KBM-7 (cell line): Measurements from ENCODE around the gene MTX2.
"Not testable (repeated sequence)": the region's sequence is repeated elsewhere in the genome, so short reads cannot be mapped to it uniquely, and the experiment has no call there.

Experiments used
- DNase-seq: peaks from one replicate; pipeline ENCODE4 v3.0.0-alpha.2; 2015
- in situ Hi-C: fragments of 300-500 bp; cut with MboI; formaldehyde crosslinking; loops from 2 replicates; pipeline ENCODE4 v1.14.3; 2020; ENCODE audit warnings: low sequenced_read_pairs, low pct_unique_long_range_greater_than_20kb, mixed read lengths

Gene MTX2

DNA sequence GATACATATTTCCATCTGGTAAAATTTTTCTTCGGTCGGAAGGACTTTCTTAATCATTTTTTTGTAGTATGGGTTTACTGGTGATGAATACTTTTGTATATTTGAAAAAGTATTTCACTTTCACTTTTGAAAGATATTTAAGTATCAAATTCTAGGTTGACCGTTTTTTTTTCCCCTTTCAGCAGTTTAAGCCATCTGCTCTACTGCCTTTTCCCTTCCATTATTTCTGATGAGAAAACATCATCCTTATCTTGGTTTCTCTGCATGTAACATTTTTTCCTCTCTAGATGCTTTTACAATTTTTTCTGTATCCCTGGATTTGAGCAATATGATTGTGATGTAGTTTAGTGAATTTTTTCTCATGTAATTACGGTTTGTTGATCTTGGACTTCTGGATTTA is 87.0 kb downstream of the MTX2 start:
- no peak for DNase-seq
- in situ Hi-C loops, result no loop called here

- in situ Hi-C loops, result no loop called here
- DNase-seq, result no peak
These were observed 95.2 kb downstream of the MTX2 start for GRCh38 chr2:176364273-176364977.

- in situ Hi-C loops, result no loop called here
- no peak for DNase-seq
These were observed 99.1 kb downstream of the MTX2 start for GRCh38 chr2:176368349-176368748.

DNA sequence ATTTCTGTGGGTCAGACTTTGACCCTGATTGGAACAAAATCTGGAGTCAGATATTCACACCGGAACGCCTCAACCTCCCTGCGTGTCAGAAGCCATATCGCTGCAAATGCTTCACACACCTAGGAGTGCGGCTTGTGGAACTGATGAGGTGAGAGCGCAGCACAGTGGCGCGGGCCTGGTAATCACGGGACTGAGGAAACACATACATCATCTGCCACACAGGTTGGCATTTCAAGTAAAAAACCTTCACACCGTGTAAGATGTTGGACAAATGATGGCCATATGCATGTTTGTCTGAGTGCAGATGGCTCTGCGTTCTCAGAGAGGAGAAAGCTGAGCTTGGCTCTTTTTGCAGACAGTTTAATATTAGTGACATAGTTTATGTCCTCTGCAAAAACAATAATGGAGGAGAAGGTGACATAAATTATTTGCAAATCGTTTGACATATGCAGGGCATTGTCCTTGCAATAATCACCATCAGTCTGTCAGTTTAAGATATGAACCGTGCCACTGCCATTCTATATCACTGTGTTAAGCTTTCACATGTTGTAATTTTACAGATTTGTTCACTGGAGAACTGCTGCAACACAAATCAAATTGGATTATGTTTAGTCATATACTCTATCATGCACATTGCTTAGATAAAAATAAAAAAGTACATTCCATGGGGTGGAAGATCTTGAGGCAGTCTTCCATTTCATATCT is 101.4 kb downstream of the MTX2 start:
- no peak for DNase-seq
- in situ Hi-C loops, result no loop called here

GRCh38 chr2:176373155-176373554 is 103.9 kb downstream of the MTX2 start:
- in situ Hi-C loops, result not testable (repeated sequence)

GRCh38 chr2:176378323-176378722 is 109.1 kb downstream of the MTX2 start:
- in situ Hi-C loops, result no loop called here
- DNase-seq, result no peak

More at GRCh38 chr2:176373155-176373554, 103.9 kb downstream of the MTX2 start:
- not testable (repeated sequence) for DNase-seq

GRCh38 chr2:176380341-176380740 is 111.1 kb downstream of the MTX2 start:
- no peak for DNase-seq
- in situ Hi-C loops, result no loop called here

GRCh38 chr2:176383100-176383499 is 113.9 kb downstream of the MTX2 start:
- DNase-seq, result no peak
- in situ Hi-C loops, result no loop called here

DNA sequence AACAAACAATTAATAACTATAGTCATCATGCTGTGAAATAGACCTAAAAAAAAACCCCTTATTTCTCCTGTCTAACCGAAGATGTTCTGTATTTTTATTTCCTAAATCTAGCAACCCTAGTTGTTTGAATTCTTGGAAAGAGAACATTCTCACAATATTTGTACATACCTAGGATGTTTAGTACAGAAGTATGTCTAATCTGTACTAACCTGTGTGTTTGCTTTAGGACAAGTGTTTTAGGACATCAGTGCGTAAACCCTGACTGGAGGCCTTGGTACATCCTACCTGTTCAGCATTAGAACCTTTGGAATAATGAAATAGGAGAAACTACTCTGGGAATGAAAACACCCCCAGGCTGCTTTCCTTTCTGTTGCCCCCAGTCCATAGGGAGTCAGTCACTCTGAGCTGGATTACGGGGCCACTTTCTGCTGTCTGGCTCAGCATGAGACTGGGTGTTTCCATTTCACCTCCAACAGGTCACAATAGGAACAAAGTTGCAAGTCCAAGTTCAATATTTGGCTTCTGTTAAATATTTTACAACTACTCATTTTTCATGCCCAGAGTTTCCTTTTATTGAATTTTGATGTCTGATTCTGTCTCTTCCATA is 114.7 kb downstream of the MTX2 start:
- in situ Hi-C loops, result no loop called here
- DNase-seq, result no peak

DNA sequence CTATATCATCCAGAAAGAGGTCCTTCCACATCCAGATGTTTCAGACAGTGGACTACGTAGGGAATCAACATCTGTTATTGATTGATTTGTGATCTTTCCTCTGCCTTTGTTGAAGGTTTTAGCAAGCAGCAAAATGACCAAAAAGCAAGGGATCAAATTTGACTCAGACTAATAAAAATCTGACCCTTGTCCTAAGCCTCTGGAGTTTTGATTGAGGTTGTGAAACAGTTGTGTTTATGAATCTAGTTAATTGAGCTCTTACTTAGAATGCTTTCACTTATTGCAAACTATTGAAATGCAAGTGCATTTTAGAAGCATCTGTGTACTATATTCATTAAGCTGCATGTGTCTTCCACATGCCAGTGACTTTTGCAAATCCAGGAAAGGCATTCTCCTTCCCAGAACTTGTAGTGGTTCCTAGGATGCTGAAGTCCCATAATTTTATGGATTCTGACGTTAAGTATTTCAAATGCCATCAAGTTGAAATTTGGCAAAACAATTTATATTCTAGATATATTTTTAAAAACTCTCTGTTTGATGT is 116.0 kb downstream of the MTX2 start:
- in situ Hi-C loops, result no loop called here
- DNase-seq, result no peak

DNA sequence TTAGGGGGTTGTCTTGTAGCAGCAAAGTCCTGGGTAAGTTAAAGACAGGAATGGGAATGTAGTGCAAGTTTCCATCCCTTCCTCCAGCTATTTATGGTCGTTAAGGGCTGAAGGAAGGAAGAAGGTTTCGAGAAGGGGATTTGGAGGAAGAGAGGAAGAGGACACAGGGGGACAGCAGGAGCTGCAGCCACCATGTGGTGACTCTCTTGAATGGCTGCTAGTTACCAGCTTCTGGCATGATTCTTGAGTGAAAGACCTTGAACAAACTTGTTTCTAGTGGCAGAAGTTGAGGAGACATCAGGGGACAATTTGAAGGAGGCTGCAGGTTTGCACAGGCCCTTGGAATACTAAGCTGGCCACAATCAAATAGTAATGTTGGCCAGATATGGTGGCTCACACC is 116.6 kb downstream of the MTX2 start:
- DNase-seq, result peak; percentile 5

More for the DNA sequence above, 116.6 kb downstream of the MTX2 start:
- in situ Hi-C loops, result no loop called here
